NOMO-1 treated with DMSO at 0.1 percent for 48 hours (cell line): Measurements from ENCODE around the gene SH2D7.
"Not testable (repeated sequence)": the region's sequence is repeated elsewhere in the genome, so short reads cannot be mapped to it uniquely, and the experiment has no call there.

Experiments
- DNase-seq: peaks from one replicate; lab custom pipeline; 2025; ENCODE audit not compliant: unreplicated experiment; lab: John Stamatoyannopoulos, UW

Gene SH2D7

DNA sequence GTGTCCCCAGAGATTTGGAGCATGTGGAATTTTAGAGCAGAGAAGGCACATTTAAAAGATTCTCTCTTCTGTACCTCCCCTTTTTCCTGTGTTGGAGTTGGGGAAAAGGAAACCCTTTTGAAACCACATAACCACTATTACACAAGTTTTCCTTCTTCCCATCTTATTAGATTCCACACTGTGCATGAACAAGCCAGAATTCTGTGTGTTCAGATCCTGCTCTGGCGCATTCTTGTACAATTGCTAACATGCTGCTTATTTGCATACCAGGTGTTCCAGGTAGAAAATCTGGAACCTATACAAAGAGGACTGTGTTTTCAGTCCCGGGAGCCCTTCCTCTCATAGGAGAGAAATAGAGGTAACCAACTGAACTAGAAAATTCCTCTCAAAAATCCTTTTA lies 41.4 kb downstream of the SH2D7 start:
- no peak for DNase-seq

DNA sequence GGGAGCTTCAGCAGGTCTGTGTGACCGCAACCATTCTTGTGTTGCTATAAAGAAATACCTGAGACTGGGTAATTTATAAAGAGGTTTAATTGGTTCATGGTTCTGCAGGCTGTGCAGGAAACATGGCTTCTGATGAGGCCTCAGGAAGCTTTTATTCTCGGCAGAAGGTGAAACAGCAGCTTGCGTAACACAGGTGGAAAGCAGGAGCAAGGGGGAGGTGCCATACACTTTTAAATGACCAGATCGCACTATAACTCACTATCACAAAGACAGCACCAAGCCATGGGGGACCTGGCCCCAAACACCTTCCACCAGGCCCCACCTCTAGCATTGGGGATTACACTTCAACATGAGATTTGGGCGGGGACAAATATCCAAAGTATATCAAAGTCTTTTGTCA lies 47.2 kb downstream of the SH2D7 start:
- no peak for DNase-seq

DNA sequence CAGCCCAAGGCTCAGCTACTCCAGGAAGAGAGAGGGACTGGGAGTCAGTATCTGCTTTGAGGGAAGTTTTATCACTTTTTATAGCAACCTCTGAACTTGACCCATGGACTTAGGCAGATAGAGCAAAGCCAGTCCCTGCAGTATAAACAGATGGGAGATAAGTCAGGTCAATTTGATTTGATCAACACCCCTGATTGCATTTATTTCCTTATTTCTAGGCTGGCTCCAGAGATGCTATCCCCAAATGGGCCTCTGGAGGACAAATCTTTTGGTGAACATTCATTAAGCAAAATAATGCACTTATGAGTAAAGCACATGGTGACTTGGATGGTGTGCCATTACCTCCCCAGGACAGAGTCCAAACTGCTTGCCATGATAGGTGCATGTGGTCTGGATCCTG lies 47.9 kb downstream of the SH2D7 start:
- DNase-seq: no peak

DNA sequence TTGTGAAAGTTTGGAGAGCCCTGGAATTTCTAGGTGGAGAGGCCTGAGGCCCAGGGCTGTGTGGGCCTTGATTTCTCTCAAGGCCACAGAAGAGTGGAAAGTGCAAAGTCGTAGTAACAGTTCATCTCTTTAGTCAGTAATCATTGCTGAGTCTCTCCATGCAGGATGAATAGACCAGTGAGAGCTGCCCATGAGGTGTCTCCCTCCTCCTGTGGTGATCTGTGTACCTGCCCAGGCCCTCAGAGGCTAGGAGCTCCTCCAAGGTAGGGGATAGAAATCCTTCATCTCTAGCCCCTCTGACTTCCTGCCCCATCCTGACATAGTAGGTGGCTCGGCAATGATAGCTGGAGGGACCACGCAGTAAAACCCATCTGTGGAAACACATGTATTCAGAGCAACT lies 50.0 kb downstream of the SH2D7 start:
- no peak for DNase-seq

DNA sequence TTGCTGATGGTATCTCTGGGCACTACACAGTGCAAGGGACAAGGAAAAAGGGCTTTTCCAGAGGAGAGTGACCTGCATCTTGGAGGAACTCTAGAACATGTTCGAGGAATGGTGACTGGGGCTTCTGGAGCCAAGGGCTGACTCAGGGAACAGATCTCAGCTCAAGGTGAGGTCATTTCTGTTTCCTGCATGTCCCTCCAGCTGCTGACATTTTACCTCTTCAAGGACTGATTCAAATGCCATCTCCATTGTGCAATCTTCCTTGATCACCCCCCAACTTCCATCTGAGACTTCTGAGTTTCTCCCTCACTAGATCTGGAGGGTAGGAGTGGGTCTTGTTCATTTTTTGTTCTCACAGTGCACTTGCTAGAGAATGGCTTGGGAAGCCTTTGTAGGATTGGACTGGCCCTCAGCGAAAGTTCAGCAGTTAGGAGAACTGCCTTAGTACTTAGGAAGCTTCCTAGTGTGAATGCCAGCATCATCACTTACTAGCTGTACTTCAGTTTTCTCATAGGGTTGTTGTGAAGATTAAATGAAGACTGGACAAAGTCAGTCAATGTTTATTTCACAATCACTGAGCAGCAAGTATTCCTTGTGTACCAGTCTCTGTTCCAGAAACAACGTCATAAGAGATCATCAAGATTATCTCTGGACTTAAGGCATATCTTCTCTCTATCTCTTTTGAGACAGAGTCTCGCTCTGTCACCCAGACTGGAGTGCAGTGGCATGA lies 54.2 kb downstream of the SH2D7 start:
- no peak for DNase-seq

DNA sequence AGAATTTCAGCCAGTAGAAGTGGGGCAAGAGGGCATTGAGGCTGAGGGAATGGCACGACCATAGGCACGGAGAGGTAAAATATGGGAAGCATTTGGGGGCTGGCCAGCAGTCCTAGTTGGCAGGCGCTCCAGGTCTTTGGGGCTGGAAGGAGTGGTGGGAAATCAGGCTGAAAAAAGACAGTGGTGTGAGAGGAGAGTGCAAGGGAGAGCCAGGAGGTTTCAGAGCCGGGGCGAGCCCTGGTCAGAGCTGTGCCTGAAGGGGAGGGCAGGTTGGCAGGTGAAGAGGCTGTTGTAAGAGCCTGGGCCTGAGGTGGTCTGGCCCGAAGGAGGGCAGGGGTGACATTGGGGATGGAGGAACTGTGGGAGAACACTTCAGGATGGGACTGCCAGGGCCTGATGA lies 55.2 kb downstream of the SH2D7 start:
- no peak for DNase-seq

DNA sequence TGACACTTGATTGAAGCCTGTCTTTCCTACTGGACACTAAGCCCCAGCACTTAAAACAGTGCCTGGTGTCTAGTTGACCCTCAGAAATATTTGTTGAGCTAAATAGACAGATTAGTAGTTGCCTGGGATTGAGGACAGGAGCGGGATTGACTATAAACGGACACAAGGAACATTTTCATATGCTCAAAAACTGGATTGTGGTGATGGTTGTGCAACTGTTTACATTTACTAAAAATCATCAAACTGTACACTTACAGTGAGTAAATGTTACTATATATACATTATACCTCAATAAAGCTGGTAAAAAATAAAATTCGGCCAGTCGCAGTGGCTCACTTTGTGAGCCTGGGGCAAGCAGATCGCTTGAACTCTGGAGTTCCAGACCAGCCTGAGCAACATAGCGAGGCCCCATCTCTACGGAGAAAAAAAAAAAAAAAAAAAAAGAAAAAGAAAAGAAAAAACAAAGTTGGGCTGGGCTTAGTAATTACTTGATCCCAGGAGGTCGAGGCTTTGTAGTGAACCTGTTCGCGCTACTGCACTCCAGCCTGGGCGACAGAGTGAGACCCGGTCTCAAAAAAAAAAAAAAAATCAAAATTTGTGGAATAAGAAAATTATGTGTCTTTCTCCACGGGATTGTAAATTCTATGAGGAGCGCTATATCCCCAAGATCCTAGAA lies 56.2 kb downstream of the SH2D7 start:
- DNase-seq: no peak

DNA sequence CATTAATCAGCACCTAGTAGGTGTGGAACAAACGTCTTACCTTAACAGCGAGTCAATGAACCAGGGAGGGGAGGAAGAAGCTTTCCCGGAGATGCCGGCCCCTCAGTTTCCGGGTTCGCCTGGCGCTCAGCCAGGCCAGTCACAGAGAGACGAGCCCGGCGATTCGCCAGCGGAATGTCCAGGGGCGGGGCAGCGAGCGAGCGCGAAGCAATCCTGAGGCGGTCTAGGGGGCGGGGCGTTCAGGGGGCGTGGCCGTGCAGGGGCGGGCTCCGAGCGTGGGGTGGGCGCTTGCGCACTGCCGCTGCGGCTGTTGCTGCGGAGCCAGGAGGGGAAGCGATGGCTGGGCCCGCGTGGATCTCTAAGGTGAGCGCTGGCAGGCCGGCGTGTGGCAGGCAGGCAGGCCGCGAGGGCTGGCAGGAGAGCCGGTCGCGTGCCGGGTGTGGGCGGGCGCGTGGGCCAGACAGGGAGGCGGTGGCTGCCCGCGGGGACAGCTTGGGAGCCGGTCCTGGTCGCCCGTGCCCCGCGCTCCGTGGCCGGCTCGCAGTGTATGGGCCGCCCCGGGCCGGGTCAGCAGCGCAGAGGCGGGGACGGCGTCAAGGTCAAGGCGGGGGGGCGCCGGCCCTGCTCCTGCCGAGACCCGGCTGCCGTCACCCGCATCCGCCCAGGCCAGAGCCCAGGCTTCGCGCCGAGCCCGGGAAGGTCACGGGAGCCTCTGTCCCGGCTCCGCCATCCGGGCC lies 56.9 kb downstream of the SH2D7 start, which contains the start of gene IDH3A:
Gene IDH3A (plus strand): TSS at position 295 of the 737 bp plus-strand sequence. CDS start 42 bp downstream, at position 337.
- peak; percentile 93 for DNase-seq

DNA sequence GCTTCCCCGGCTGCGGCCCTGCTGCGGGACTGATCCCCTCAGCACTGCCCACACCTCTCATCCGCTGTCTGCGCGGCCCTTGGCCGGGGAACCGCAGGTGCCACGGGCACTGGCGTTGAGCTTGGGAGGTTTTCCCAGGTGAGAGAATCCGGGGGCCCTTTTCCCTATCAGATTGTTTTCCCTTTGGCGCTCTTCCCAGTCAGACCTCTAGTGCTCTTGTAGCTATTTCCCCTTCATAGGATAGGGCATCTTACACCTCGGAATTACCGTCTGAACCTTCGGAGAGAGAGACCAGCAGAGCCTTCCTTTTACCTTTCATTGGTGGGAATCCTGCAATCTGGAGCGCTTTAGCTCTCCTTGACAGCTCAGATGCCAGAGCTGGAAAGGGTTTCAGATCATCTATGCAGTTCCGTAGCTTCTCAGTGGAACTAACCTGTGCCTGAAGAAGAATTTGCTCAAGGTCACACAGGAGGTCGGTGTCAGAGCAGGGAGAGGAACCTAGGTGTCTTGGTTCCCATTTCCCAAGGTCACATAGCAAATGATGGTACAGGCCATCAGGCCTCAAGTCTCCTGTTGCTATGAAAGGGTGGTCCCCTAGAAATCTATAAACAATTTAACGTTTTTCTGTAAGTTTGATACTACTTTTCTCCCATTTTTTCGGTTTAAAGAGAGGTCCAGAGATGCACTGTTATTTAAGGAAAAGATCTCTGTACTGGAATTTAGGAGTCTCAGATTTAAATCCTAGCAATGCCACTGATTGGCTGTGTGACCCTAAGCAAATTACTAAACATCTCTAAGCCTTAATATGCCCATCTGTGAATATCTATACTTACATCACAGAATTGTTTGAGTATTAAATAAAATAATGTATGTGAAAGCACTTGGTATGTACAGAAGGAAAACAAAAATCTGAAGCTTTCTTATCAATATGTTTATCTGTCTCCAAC lies 57.7 kb downstream of the SH2D7 start:
- no peak for DNase-seq

DNA sequence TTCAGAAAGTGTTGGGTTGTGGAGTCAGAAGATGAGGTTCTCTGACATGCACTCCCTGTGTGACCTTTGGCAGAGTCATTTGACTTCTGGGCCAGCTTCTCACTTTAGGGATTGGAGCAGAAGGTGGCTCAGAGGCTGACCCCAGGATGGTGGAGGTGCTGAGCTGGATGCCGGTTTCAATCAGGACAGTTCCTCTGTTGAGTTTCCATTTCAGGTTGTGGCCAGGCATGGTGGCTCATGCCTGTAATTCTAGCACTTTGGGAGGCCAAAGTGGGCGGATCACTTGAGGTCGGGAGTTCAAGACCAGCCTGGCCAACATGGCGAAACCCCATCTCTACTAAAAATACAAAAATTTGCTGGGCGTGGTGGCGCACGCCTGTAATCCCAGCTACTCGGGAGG lies 58.7 kb downstream of the SH2D7 start:
- DNase-seq: not testable (repeated sequence)
